Breast epithelium (tissue), 3 donors: ENCODE results near the gene AKR1C3.
"Not testable (repeated sequence)": the region's sequence is repeated elsewhere in the genome, so short reads cannot be mapped to it uniquely, and the experiment has no call there.

Experiments used
- CTCF ChIP-seq, 3 donors: fragments of 450-650 bp; IDR thresholded peaks; one replicate each; pipeline ENCODE4 v1.5.1; 2016 to 2017; ENCODE audit warnings: antibody characterized with exemption in 3 of 3, mild to moderate bottlenecking in 3 of 3, moderate library complexity in 3 of 3
- POLR2A ChIP-seq: fragments of 450-650 bp; IDR thresholded peaks from one replicate; pipeline ENCODE4 v1.6.1; 2016; ENCODE audit warnings: antibody characterized with exemption, mild to moderate bottlenecking, moderate library complexity

- TF ChIP-seq POLR2A; CTCF (IDR thresholded peaks at IDR 0.05): not testable (repeated sequence)
These were observed 33.4 kb upstream of the AKR1C3 start for GRCh38 chr10:5060791-5061190.
